Ovary (tissue), 9 donors: Measurements from ENCODE around the gene PDLIM7. TPM values are rescaled to one million over a fixed set of nuclear protein-coding genes. Genes with fewer than 3 reads are reported as not detected.

Experiments used
- DNase-seq, 5 donors: peaks; one replicate each; pipeline ENCODE4 v3.0.0-alpha.2; 2019 to 2020
- H3K27ac ChIP-seq, 2 donors: fragments of 200-600 bp; one replicate each; pipeline versions ENCODE4 v1.5.1 to v1.8.0; 2019 to 2022
- H3K27me3 ChIP-seq: fragments of 200-600 bp; one replicate; pipeline ENCODE4 v1.8.0; 2022
- H3K36me3 ChIP-seq: fragments of 200-600 bp; sonication (generic); one replicate; pipeline ENCODE4 v1.5.1; 2019
- H3K4me1 ChIP-seq: one replicate; pipeline ENCODE4 v1.8.1; 2013; ENCODE audit warnings: mild to moderate bottlenecking, moderate library complexity; ENCODE audit not compliant: insufficient read depth
- H3K4me3 ChIP-seq: fragments of 200-600 bp; sonication (generic); one replicate; pipeline ENCODE4 v1.5.1; 2017
- H3K9me3 ChIP-seq, 2 donors: fragments of 200-600 bp in 1 of 2; sonication (generic) in 1 of 2; one replicate each; pipeline versions ENCODE4 v1.5.1 to v1.8.1; 2013 to 2019; ENCODE audit warnings: mild to moderate bottlenecking in 1 of 2, moderate library complexity in 1 of 2
- EP300 ChIP-seq: sonication (generic); formaldehyde crosslinking; IDR thresholded peaks from one replicate; pipeline ENCODE4 v1.6.1; 2017; ENCODE audit warnings: antibody characterized with exemption
- POLR2A ChIP-seq: fragments of 450-650 bp; IDR thresholded peaks from one replicate; pipeline ENCODE4 v1.6.1; 2017; ENCODE audit warnings: antibody characterized with exemption, mild to moderate bottlenecking, moderate library complexity
- WGBS, 3 donors: extraction: QIAGEN DNeasy Blood & Tissue Kit in 1 of 3; methylation state at CpG; one replicate each; pipeline versions ENCODE4 v1.1.5 to v1.1.7; 2013 to 2017; 5-methylcytosine and 5-hydroxymethylcytosine counted together
- intact Hi-C, 4 donors: fragments of 100-400 bp; cut with DNase I; formaldehyde crosslinking; loops; one replicate each; pipeline versions ENCODE4 v1.11.0 to v1.15.1; 2022 to 2023
- polyA plus RNA-seq, 2 donors: library from polyadenylated mRNA; stranded (reverse); fragments of 200-250 nt in 1 of 2; fragments of 350-450 nt in 1 of 2; fragmentation: Illumina TruSeq in 1 of 2; extraction: RNeasy Lipid Tissue Mini Kit (QIAGEN cat#74804) in 1 of 2; gene quantifications; one replicate each; pipeline ENCODE4 v1.2.3, GENCODE V29; 2013 to 2014
- total RNA-seq, 7 donors: library from RNA; depleted of rRNA in 2 of 7; stranded (reverse); fragments of >200 nt in 2 of 7; fragmentation: NEBNext Ultra II Directional in 3 of 7; extraction: Animal tissue kit (Norgen Biotek cat#: 25700) in 3 of 7; gene quantifications; one replicate each; pipeline versions ENCODE4 v1.1.0 to v1.2.4, GENCODE V29; 2016 to 2023
- TF ChIP-seq, protein P1 (sequence below), 3 donors: fragments of 450-650 bp in 2 of 3; fragments of 200-600 bp in 1 of 3; IDR thresholded peaks; one replicate each; pipeline versions ENCODE4 v1.5.1 to v1.8.0; 2016 to 2022; ENCODE audit warnings: antibody characterized with exemption in 3 of 3, mild to moderate bottlenecking in 1 of 3
- donor health status: DM: no; HTN: no; CAD: no; lungs with moderate emphysema.
- donor health status: DM: no; HTN: no; CAD: no.
- donor health status: Bipolar disorder and iron deficiency.
- donor health status: DM: yes; HTN: yes; CAD: no.
- donor health status: DM: no; HTN: no; CAD: no.
- donor health status: DM: yes; HTN: yes; CAD: no.

Gene PDLIM7
- total and polyA plus RNA-seq, 9 donors: 25.7 to 243 (median 83.3) TPM

DNA sequence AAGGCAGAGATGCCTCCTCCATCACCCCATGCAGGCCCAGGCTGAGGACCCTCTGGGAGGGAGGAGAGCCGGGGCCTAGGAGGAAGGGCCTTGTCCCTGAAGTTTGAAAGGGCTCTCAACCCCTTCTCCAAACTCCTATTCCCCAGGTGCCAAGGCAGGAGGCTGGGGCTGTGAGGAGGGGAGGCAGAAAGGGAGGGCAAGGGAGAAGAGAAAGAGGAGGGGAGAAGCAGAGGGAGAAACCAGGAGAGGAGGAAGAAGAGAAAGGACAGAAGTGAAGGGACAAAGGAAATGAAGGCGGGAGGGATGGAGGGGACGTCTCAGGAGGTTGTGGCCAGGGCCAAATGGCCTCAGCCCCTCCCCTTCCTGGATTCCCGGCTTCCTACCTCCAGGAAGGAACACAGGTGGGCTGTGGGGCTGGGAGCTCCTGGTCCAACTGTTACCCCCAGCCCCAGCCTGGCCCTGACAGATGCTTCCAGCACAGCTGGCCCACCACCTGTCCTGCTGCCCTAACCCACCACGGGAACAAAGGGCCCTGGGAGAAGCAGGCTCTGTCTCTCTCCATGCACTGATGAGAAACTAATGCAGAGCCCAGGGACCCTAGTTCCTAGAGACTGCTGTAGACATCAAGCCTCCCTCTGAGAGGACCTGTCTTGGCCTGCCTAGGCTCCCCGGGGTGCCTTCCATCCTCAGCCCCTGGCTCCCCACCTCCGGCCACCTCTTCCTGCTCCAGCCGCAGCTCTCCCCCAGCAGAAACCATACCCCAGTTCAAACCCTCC, 27.5 kb downstream of the PDLIM7 start:
- WGBS, 3 donors: 64 to 79% (median 73%) methylated on average over 8 of the region's 8 CpGs
- Histone ChIP-seq H3K27me3 (no peaks in the 10 kb centered on the region), H3K4me1 (peaks cover 20% of the 10 kb centered on the region), H3K9me3 (no peaks in the 10 kb centered on the region), H3K36me3 (no peaks in the 10 kb centered on the region), H3K27ac (no peak overlapping the region), H3K4me3 (no peak overlapping the region)
- no peak for DNase-seq
- intact Hi-C loops: no loop called here
- TF ChIP-seq POLR2A (no peak), EP300 (no peak)
- TF ChIP-seq, protein P1, sequence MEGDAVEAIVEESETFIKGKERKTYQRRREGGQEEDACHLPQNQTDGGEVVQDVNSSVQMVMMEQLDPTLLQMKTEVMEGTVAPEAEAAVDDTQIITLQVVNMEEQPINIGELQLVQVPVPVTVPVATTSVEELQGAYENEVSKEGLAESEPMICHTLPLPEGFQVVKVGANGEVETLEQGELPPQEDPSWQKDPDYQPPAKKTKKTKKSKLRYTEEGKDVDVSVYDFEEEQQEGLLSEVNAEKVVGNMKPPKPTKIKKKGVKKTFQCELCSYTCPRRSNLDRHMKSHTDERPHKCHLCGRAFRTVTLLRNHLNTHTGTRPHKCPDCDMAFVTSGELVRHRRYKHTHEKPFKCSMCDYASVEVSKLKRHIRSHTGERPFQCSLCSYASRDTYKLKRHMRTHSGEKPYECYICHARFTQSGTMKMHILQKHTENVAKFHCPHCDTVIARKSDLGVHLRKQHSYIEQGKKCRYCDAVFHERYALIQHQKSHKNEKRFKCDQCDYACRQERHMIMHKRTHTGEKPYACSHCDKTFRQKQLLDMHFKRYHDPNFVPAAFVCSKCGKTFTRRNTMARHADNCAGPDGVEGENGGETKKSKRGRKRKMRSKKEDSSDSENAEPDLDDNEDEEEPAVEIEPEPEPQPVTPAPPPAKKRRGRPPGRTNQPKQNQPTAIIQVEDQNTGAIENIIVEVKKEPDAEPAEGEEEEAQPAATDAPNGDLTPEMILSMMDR (IDR thresholded peaks at IDR 0.05): no peak

DNA sequence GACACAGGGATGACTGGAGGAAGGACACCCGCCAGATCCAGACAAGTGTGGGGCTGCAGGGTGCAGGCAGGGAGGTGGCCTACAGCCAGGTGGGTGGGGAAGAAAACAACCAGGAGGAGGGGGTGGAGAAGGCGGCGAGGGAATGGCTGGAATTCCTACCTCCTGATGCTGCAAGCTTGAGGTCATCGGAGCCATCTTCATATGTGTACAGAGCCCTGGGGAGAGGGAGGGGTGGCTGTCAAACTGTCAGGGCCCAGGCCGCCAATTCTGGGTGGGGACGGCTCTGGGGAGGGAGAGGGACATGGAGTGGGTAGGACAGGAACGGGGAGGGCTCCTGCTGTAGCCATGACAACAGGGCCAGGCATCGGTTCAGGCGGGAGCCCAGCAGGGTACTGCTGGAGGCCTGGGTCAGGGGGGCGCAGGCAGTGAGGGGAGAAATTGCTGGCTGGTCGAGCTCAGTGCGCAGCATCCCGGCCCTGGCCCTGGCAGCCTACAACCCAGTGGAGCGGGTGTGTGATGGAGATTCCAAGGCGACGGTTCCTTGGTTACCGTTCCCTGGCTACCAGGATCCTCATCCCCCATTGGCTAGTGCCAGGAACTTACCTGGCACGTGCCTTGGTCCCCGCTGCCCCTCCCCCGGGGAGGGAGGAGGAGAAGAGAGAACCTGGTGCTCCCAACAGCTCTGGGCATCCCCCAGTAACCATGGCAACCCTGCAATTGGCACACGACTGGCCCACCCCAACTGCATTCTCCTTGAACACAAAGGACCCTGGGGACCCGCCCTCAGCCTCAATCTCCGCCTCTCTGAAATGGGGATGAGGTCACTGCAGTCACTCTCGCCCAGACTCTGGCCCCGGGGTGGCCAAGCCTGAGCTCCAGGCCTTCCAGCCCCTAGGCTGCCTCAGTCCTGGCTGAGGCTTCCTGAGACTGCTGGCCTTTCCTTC, 28.4 kb downstream of the PDLIM7 start:
- no peak for TF ChIP-seq EP300
- TF ChIP-seq, protein P1 (IDR thresholded peaks at IDR 0.05): no peak
- TF ChIP-seq POLR2A: no peak
- H3K36me3 ChIP-seq: no peaks in the 10 kb centered on the region
- no peak overlapping the region for H3K27ac ChIP-seq
- peak in 1 of 5 donors; percentile 21 for DNase-seq
- H3K4me1 ChIP-seq: peaks cover 11% of the 10 kb centered on the region
- H3K27me3 ChIP-seq: no peaks in the 10 kb centered on the region
- no peaks in the 10 kb centered on the region for H3K9me3 ChIP-seq
- H3K4me3 ChIP-seq: no peak overlapping the region
- WGBS, 3 donors: 61 to 70% (median 68%) methylated on average over 24 to 25 of the region's 25 CpGs
- intact Hi-C loops: no loop called here

DNA sequence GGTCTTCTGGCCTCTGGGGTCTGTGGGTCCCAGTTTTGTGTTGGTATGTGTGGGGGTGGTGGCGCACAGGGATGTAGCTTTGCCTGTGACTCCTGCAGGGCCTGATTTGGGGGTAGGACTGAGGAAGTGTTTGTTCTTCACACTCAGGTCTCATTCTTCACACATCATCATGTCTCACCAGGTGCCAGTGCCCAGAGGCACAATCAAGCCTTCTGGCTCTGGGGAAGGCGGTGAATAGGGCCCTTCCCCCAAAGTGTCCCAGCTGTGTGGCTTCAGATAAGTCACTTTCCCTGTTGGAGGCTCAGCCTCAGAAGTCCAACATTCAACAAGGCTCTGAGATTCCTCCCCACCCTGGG, 29.1 kb downstream of the PDLIM7 start:
- H3K27ac ChIP-seq: no peak overlapping the region
- no peak for DNase-seq
- H3K9me3 ChIP-seq: no peaks in the 10 kb centered on the region
- intact Hi-C loops: no loop called here
- WGBS, 3 donors: 94% methylated on average over 2 of the region's 2 CpGs
- H3K27me3 ChIP-seq: no peaks in the 10 kb centered on the region
- H3K4me1 ChIP-seq: peaks cover 10% of the 10 kb centered on the region
- H3K4me3 ChIP-seq: no peak overlapping the region
- TF ChIP-seq POLR2A (no peak), EP300 (no peak)
- TF ChIP-seq, protein P1 (IDR thresholded peaks at IDR 0.05): no peak
- no peaks in the 10 kb centered on the region for H3K36me3 ChIP-seq

DNA sequence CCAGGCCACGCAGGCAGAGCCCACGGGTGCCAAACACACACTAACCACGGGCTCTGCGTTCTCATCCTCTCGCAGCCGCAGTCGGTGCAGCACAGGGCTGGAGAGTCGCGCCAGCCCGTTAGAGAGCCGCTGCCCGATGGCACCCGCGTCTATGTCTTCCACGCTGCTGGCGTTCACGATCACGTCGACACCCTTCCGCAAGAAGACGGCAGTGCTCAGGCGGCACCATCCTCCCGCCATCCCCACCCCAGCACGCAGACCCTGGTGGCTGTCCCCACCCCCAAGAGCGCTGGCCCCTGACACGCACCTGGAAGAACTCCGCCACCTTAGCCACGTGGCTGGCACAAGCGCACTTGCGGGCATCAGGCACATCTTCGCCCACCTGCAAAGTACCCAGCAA, 30.0 kb downstream of the PDLIM7 start:
- WGBS, 3 donors: 94 to 96% (median 95%) methylated on average over 31 of the region's 31 CpGs
- intact Hi-C loops: no loop called here
- DNase-seq: peak in 1 of 5 donors; percentile 9
- H3K4me1 ChIP-seq: peaks cover 9% of the 10 kb centered on the region
- H3K4me3 ChIP-seq: no peak overlapping the region
- TF ChIP-seq EP300: no peak
- TF ChIP-seq, protein P1 (IDR thresholded peaks at IDR 0.05): no peak
- no peak for TF ChIP-seq POLR2A
- no peak overlapping the region for H3K27ac ChIP-seq
- no peaks in the 10 kb centered on the region for H3K27me3 ChIP-seq
- no peaks in the 10 kb centered on the region for H3K9me3 ChIP-seq
- H3K36me3 ChIP-seq: no peaks in the 10 kb centered on the region
